ENCODE data around the gene DNTT. TPM values are rescaled to one million over a fixed set of nuclear protein-coding genes. Genes with fewer than 3 reads are reported as not detected.

Gene DNTT
- under 1 TPM in 1 of 2 donors, not detected in 1; 0.18 TPM for total RNA-seq

GRCh38 chr10:96304230-96304629, at the start of gene DNTT:
TSS of gene DNTT (plus strand) at chr10:96304434. CDS start at chr10:96304498, 64 bp downstream.
- no peak within 1 kb of the TSS for H3K27ac Mint-ChIP-seq
- H3K9me3 Mint-ChIP-seq = peaks cover 4 to 5% of the 10 kb centered on the region in 2 donors
- DNase-seq (ENCODE audit: low spot score in 2 of 2) (no peak), ATAC-seq (no peak)
- peaks cover 0 to 5% of the 10 kb centered on the region in 2 donors for H3K36me3 Mint-ChIP-seq

- H3K9me3 Mint-ChIP-seq = no peaks in the 10 kb centered on the region
- no peak for ATAC-seq
- DNase-seq (ENCODE audit: low spot score in 2 of 2) = no peak
Observed at GRCh38 chr10:96254976-96255375, 49.3 kb upstream of the DNTT start.

DNA sequence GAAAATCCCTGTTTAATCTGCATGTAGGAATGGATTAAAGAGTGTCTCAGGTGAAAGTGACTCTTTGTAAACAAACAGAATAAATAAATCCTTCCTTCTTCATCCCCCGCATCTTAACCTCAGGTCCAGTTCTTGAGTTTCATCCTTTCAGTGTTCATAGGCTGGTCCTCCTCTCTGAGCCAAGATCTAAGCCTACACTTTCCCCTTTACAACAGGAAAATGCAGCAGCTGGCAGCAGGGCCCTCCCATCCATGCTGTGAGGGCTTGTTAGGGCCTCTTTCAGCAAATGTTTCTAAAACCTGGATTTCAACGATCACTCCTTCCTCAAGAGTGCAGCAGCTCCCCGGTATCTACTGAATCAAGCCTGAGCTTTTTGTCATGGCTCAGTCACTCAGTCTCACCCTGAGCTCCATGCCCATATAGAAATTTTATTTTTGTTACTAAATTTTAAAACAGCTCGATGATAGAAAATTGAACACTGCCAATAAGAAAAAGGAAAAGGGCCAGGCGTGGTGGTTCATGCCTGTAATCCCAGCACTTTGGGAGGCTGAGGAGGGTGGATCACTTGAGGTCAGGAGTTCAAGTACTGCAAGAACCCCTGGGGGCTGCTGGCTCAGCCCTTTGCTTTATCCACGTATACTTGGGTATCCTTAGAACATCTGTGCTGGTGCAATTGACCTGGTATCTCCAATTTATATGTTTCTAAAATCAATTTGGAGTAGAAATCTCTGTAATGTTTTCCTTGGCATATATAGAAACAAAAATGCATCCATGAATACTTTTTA, 48.5 kb upstream of the DNTT start:
- no peak for DNase-seq (ENCODE audit: low spot score in 2 of 2)
- ATAC-seq = no peak
- Mint-ChIP-seq H3K36me3 (no peaks in the 10 kb centered on the region), H3K9me3 (no peaks in the 10 kb centered on the region), H3K27ac (no peak overlapping the region)

More at GRCh38 chr10:96254976-96255375, 49.3 kb upstream of the DNTT start:
- Mint-ChIP-seq H3K27ac (no peak overlapping the region), H3K36me3 (no peaks in the 10 kb centered on the region)

GRCh38 chr10:96257944-96258343, 46.3 kb upstream of the DNTT start:
- no peak for ATAC-seq
- no peaks in the 10 kb centered on the region for H3K9me3 Mint-ChIP-seq
- H3K27ac Mint-ChIP-seq = no peak overlapping the region
- no peaks in the 10 kb centered on the region for H3K36me3 Mint-ChIP-seq
- DNase-seq (ENCODE audit: low spot score in 2 of 2) = no peak

DNA sequence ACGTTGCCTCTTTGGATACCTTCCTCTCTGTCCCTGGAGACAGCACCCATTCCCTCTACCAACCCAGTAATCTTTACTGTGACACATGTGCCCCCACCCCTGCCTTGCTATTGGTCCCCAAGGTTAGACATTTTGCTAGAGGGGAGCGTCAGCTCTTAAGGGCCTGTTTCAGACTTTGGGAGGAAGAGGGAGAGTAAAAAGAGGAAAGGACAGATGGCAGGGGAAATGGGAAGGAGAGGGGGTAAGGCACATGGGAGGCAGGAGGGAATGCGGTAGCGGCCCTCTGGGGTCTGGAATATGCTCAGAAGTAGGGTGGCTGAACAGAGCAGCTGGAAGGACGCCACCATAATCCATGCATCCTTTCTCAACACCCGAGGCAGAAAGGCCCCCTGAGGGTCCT, 45.1 kb upstream of the DNTT start:
- no peak for DNase-seq (ENCODE audit: low spot score in 2 of 2)
- Mint-ChIP-seq H3K36me3 (no peaks in the 10 kb centered on the region), H3K9me3 (no peaks in the 10 kb centered on the region), H3K27ac (peak overlapping the region in 1 of 2 donors; percentile 58)
- ATAC-seq = no peak

DNA sequence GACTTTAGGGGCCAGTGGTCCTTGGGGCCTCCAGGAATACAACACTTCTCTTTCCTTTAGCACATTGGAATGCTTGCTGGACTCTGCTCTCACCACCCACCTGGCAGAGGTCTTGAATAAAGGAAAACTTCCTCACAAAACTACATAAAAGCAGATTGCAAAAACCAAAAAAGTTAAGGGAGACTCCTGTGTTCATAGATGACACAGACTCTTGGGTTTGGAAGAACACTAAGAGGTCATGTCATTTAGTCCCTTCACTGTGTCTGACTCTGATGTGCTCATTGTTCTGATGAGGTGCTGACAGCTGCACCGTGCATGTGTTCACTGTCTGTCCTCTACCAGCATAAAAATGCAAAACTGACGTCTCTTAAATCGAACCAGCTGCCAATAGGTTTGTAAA, 44.2 kb upstream of the DNTT start:
- Mint-ChIP-seq H3K36me3 (no peaks in the 10 kb centered on the region), H3K27ac (no peak overlapping the region), H3K9me3 (no peaks in the 10 kb centered on the region)
- DNase-seq (ENCODE audit: low spot score in 2 of 2) (no peak), ATAC-seq (no peak)

DNA sequence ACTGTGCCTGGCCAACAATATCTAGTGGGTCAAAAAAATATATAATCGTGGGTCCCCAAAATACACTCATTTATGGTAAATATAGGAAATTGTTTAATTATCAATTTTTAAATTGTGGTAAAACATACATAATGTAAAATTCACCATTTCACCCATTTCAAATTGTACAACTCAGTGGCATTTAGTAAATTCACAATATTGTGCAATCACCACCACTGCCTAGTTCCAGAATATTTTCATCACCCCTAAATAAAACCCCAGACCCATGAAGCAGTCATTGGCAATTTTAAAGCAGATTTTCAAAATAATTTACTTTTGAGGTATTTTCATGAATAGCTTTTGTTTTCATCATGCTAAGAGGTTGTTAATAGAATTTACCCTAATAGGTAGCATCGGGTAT, 43.1 kb upstream of the DNTT start:
- H3K36me3 Mint-ChIP-seq = no peaks in the 10 kb centered on the region
- ATAC-seq (no peak), DNase-seq (ENCODE audit: low spot score in 2 of 2) (no peak)
- H3K27ac Mint-ChIP-seq = no peak overlapping the region
- H3K9me3 Mint-ChIP-seq = no peaks in the 10 kb centered on the region

GRCh38 chr10:96261930-96262329, 42.3 kb upstream of the DNTT start:
- no peaks in the 10 kb centered on the region for H3K9me3 Mint-ChIP-seq
- H3K27ac Mint-ChIP-seq = no peak overlapping the region
- ATAC-seq (no peak), DNase-seq (ENCODE audit: low spot score in 2 of 2) (no peak)
- H3K36me3 Mint-ChIP-seq = no peaks in the 10 kb centered on the region

- ATAC-seq (no peak), DNase-seq (ENCODE audit: low spot score in 2 of 2) (no peak)
- Mint-ChIP-seq H3K9me3 (no peaks in the 10 kb centered on the region), H3K36me3 (no peaks in the 10 kb centered on the region), H3K27ac (peak overlapping the region in 1 of 2 donors; percentile 70)
Observed at GRCh38 chr10:96263176-96263575, 41.1 kb upstream of the DNTT start.

DNA sequence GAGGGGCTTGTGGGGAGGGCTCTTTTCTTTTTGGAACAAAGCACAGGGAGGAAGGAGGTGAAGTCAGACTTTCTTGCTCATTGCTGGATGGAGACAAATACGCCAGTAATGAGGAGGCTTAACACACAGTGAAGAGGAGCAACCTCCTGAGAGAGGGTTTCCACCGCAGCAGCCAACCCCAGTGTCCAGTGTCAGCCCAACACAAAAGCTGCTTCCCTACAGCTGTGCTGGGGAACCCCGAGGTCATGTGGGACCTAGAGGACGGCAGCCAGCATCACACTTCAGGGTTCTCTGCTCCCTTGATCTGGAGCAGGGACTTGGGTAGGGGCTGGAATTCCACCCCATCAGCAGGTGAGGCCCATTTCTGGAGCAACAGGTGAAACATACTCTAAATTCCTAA, 40.6 kb upstream of the DNTT start:
- DNase-seq (ENCODE audit: low spot score in 2 of 2) (no peak), ATAC-seq (no peak)
- H3K27ac Mint-ChIP-seq = peak overlapping the region in 1 of 2 donors; percentile 70
- H3K9me3 Mint-ChIP-seq = no peaks in the 10 kb centered on the region
- H3K36me3 Mint-ChIP-seq = no peaks in the 10 kb centered on the region

- H3K36me3 Mint-ChIP-seq = no peaks in the 10 kb centered on the region
- no peak for DNase-seq (ENCODE audit: low spot score in 2 of 2)
Observed at GRCh38 chr10:96264938-96265337, 39.3 kb upstream of the DNTT start.

GRCh38 chr10:96266118-96266770, 38.0 kb upstream of the DNTT start:
- ATAC-seq (no peak), DNase-seq (ENCODE audit: low spot score in 2 of 2) (no peak)
- H3K36me3 Mint-ChIP-seq = no peaks in the 10 kb centered on the region
- H3K9me3 Mint-ChIP-seq = no peaks in the 10 kb centered on the region
- no peak overlapping the region for H3K27ac Mint-ChIP-seq

More at GRCh38 chr10:96264938-96265337, 39.3 kb upstream of the DNTT start:
- ATAC-seq = no peak
- H3K27ac Mint-ChIP-seq = no peak overlapping the region
- no peaks in the 10 kb centered on the region for H3K9me3 Mint-ChIP-seq

- Mint-ChIP-seq H3K27ac (no peak overlapping the region), H3K36me3 (no peaks in the 10 kb centered on the region), H3K9me3 (no peaks in the 10 kb centered on the region)
- ATAC-seq (peak in 1 of 2 donors; percentile 66), DNase-seq (ENCODE audit: low spot score in 2 of 2) (no peak)
Observed at GRCh38 chr10:96267234-96267705, 37.0 kb upstream of the DNTT start.

DNA sequence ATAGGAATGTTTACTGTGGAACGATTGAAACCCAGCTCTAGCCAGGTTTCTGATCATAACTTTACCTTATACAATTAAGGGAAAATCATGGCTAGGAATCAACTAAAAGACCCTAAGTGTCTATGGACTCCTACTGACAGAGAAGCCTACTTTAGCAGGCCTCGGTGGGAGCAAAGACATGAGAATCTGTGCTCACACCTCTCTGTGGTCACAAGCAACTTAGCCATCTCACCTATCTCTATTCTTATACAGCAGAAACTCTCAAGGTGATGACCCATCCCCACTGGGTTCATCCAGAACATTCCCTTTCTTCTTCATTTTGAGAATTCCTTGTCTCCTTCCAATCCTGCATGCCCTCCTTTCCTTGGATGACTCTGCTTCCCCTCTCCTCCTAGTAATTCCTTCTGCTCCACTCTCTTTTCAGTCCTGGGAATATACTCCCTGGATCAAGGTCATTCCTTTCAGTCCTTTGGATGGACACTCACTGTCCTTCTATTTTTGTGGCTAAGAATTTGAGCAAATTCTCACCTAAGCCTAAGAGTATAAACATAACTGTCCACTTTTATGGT, 35.8 kb upstream of the DNTT start:
- ATAC-seq (no peak), DNase-seq (ENCODE audit: low spot score in 2 of 2) (no peak)
- no peaks in the 10 kb centered on the region for H3K36me3 Mint-ChIP-seq
- H3K27ac Mint-ChIP-seq = no peak overlapping the region
- H3K9me3 Mint-ChIP-seq = no peaks in the 10 kb centered on the region

- no peak for DNase-seq (ENCODE audit: low spot score in 2 of 2)
- no peak for ATAC-seq
- no peaks in the 10 kb centered on the region for H3K9me3 Mint-ChIP-seq
- no peaks in the 10 kb centered on the region for H3K36me3 Mint-ChIP-seq
- H3K27ac Mint-ChIP-seq = no peak overlapping the region
Observed at GRCh38 chr10:96269438-96270300, 34.6 kb upstream of the DNTT start.

GRCh38 chr10:96270571-96270970, 33.7 kb upstream of the DNTT start:
- Mint-ChIP-seq H3K36me3 (no peaks in the 10 kb centered on the region), H3K27ac (no peak overlapping the region), H3K9me3 (no peaks in the 10 kb centered on the region)
- ATAC-seq (no peak), DNase-seq (ENCODE audit: low spot score in 2 of 2) (no peak)
